ENCODE measurements around the gene CREB5.

- TF ChIP-seq NR1H2 (CRISPR knock-in tag; IDR thresholded peaks at IDR 0.05) (no peak), CTCF (IDR thresholded peaks at IDR 0.05) (no peak), ARID4B (CRISPR knock-in tag; IDR thresholded peaks at IDR 0.05; ENCODE audit: borderline replicate concordance) (no peak)
Measured at GRCh38 chr7:28564755-28565374, 152.5 kb downstream of the CREB5 start.
